Dermis blood vessel endothelial cell (primary cell): ENCODE results near the gene LAMB2. TPM values are rescaled to one million over a fixed set of nuclear protein-coding genes. Genes with fewer than 3 reads are reported as not detected.

Experiments
- DNase-seq: peaks from one replicate; pipeline ENCODE4 v3.0.0; 2010
- total RNA-seq: library from RNA; depleted of rRNA; stranded (reverse); fragments of >200 nt; gene quantifications from 2 replicates; pipeline ENCODE4 v1.2.3, GENCODE V29; 2014

The LAMB2 gene
- total RNA-seq, 1 donor from 2014 or later = 995 TPM

GRCh38 chr3:49120438-49121131, 12.3 kb downstream of the LAMB2 start, which contains the start of gene USP19:
Gene USP19, minus strand, starts transcription at chr3:49120823. Its CDS starts 1,678 bp downstream, at chr3:49119145.
- DNase-seq = peak; percentile 94

- peak; percentile 21 for DNase-seq
Measured at GRCh38 chr3:49120096-49120437, 12.8 kb downstream of the LAMB2 start.

GRCh38 chr3:49119439-49119838, 13.4 kb downstream of the LAMB2 start:
- no peak for DNase-seq

DNA sequence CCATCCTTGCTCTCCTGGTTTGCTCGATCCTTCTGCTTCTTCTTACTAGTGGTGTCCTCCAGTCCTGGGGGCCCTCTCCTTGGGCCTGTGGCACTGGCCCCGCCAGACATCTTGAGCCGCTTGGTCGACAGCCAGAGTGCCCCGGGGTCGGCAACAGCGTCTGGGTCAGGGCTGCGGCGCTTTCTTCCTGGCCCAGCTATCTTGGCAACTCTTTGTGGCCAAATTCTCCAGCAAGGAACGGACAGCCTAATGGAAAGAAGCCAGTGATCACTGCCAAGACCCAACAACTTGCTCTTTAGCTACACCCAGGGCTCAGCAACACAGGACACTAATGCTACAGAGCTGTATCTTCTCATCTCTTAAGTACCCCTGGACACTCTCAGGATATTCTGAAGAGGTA, 13.8 kb downstream of the LAMB2 start:
- DNase-seq = no peak

- DNase-seq = no peak
Measured at GRCh38 chr3:49112262-49112661, 20.6 kb downstream of the LAMB2 start.

DNA sequence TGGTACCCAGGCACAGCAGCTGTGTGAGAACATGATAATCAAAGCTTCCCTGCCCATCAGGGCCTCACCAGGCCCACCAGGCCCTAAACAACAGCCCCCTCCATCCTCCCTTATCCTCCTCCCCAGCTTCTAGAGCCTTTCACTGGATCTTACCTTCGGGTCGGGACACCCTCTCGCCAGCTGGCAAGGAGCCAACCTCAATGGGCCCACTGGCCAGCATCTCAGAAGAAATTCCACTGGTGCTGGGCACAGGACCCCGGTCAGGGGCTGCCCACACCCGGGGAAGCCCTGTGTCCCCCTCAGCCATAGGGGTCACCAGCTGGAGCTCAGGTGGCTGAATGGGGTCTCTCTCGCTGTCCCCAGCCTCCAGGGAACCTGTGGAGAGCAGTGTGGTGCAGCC, 21.5 kb downstream of the LAMB2 start:
- no peak for DNase-seq

- no peak for DNase-seq
Measured at GRCh38 chr3:49110780-49111179, 22.1 kb downstream of the LAMB2 start.

- DNase-seq = no peak
Measured at GRCh38 chr3:49108346-49108745, 24.5 kb downstream of the LAMB2 start.

DNA sequence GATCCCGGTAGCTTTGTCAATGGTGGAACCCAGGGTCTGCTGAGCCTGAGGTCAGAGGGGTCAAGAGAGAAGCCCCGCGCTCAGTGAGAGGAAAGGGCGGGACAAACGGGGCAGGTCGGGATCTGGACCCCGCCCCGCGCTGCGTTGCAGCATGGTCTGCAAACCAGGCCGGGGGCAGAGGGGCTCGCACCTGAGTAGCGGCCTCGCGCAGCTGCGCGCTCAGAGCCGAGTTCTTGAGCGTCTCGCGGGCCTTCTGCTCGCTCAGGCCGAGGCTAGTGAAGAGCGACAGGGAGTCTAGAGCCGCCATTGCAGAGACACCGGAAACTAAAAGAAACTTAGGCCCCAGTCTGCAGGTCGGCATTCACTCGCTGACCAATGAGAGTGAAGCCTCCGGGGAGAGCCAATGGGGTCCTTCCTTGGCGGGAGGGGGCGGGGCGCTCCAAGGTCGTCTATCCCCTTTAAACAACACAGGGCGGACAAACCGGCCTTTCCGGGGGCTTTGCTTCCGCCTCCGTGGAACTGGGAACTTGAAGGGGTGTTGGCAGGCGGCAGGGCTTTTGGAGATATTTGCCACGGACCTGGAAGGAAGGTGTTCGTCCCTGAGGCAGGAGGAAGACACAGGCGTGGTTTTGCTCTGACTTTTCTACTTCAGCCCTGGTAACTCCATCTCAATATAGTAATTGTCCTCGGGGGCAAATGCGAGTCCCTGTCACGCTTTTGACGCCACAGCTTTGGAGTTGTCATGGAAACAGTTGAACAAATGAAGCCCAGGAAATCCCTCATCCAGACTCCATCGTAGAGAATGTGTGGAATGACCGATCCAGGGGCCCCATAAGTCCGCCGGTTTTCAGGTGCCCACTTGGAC, 28.2 kb downstream of the LAMB2 start, which contains the start of gene QARS1:
Gene QARS1, minus strand, starts transcription at position 331 of the 865 bp plus-strand sequence. Its CDS starts 24 bp downstream, at position 307.
- DNase-seq = peak; percentile 94

GRCh38 chr3:49104052-49104426, 28.8 kb downstream of the LAMB2 start:
- DNase-seq = no peak

GRCh38 chr3:49100046-49100615, 32.7 kb downstream of the LAMB2 start:
- no peak for DNase-seq

DNA sequence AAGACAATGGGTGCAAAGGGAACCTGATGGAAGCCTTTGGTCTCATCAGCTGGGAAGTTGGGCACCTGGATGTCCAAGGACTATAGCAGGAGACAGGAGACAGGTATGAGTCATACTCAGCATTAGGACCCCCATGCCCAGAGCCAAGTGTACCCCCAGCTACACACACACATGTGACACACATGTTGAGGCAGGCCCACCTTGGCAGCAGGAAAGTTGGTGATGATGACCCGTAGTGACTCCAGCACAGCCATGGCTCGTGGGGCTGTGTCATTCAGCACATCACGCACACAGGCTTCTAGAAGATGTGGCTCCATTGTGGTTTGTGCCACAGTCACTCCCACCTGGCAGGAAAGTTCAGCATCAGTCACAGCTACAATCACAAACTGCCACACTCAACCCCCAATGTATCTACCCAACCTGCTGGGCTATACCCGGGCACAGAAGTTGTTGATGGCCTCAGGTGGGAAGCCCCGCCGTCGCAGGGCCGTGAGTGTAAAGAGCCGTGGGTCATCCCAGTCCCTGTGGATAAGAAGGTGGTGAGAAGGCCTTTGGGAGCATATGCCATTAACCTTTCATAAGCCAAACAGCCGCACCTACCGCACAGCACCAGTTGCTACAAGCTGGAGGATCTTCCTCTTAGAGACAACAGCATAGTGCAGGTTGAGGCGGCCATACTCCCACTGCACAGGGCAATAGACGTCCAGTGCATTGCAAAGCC, 33.8 kb downstream of the LAMB2 start:
- DNase-seq = no peak

GRCh38 chr3:49098429-49098828, 34.4 kb downstream of the LAMB2 start:
- peak; percentile 37 for DNase-seq

GRCh38 chr3:49093853-49094767, 38.7 kb downstream of the LAMB2 start, which contains the start of gene QRICH1:
Gene QRICH1, minus strand, starts transcription at chr3:49094071. Its CDS starts 17,054 bp downstream, at chr3:49077017.
- DNase-seq = peak; percentile 98

- DNase-seq = peak; percentile 88
Measured at GRCh38 chr3:49092938-49093852, 39.7 kb downstream of the LAMB2 start.

DNA sequence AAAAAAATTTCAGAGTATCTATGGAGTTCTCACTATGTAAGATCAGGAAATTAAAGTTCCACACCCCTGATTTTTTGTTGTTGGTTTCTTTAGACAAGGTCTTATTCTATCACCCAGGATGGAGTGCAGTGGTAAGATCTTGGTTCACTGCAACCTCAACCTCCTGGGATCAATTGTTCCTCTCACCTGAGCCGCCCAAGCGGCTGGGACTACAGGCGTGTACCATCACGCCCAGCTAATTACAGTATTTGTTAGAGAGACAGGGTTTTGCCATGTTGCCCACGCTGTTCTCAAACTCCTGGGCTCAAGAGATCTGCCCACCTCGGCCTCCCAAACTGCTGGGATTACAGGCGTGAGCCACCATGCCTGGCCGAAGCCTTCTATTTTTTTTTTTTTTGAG, 51.4 kb downstream of the LAMB2 start:
- DNase-seq = no peak

DNA sequence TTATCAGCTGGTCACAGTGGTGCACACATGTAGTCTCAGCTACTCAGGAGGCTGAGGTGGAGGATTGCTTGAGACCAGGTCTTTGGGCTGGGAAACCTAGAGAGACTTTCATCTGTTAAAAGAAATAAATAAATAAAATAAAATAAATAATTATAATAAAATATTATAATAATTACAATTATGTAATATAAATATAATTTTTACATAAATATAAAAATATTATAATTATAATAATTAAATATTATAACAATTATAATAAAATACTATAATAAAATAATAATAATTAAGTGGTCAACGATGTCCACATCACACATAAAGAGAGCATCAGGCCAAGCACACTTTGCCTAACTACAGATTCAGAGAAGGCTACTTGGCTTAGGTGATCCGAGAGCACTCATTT, 53.6 kb downstream of the LAMB2 start:
- no peak for DNase-seq

- no peak for DNase-seq
Measured at GRCh38 chr3:49076646-49077045, 56.2 kb downstream of the LAMB2 start.

DNA sequence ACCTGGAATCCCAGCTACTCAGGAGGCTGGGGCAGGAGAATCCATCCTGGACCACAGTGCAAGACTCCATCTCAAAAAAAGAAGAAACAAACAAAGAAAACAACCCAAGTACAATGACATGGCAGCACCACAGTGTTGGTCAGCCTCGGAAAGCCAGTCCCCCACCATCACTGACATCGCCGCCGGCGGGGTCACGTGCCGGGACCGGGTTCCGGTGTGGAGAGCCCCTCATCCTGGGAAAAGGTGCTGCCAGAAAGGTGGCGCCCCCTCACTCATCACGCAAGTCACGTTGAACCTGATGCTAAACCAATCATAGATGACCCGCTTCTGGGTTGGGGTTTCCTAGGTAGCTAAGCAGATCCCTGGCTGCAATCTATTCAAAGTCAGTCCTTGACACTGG, 56.7 kb downstream of the LAMB2 start:
- DNase-seq = no peak
